Smooth muscle cell (in vitro differentiated cells): ENCODE measurements around the gene TPM2. TPM values are rescaled to one million over a fixed set of nuclear protein-coding genes. Genes with fewer than 3 reads are reported as not detected.

Source experiments
- DNase-seq: peaks from one replicate; lab custom pipeline; 2025; ENCODE audit not compliant: unreplicated experiment; lab: John Stamatoyannopoulos, UW
- H2AFZ ChIP-seq: fragments of 200-600 bp; sonication (generic); 2 replicates; pipeline ENCODE4 v1.6.0; 2016; ENCODE audit warnings: antibody characterized with exemption, low read depth, mild to moderate bottlenecking
- H3F3A ChIP-seq: fragments of 200-600 bp; sonication (generic); 2 replicates; pipeline ENCODE4 v1.6.0; 2017; ENCODE audit warnings: antibody characterized with exemption, low read depth
- H3K27ac ChIP-seq: fragments of 200-600 bp; sonication (generic); 2 replicates; pipeline ENCODE4 v1.5.1; 2016; ENCODE audit warnings: low read depth, mild to moderate bottlenecking
- H3K27me3 ChIP-seq: fragments of 200-600 bp; sonication (generic); 2 replicates; pipeline ENCODE4 v1.6.1; 2016; ENCODE audit warnings: low read depth, mild to moderate bottlenecking
- H3K36me3 ChIP-seq: fragments of 200-600 bp; sonication (generic); 2 replicates; pipeline ENCODE4 v1.5.1; 2016; ENCODE audit warnings: low read depth
- H3K4me1 ChIP-seq: fragments of 200-600 bp; sonication (generic); 2 replicates; pipeline ENCODE4 v1.5.1; 2016; ENCODE audit warnings: low read depth
- H3K4me2 ChIP-seq: fragments of 200-600 bp; sonication (generic); 2 replicates; pipeline ENCODE4 v1.6.0; 2016; ENCODE audit warnings: mild to moderate bottlenecking
- H3K4me3 ChIP-seq: fragments of 200-600 bp; sonication (generic); 2 replicates; pipeline ENCODE4 v1.5.1; 2016; ENCODE audit warnings: mild to moderate bottlenecking
- H3K79me2 ChIP-seq: fragments of 200-600 bp; sonication (generic); 2 replicates; pipeline ENCODE4 v1.6.0; 2016; ENCODE audit warnings: low read depth, mild to moderate bottlenecking
- H3K9ac ChIP-seq: fragments of 200-600 bp; sonication (generic); 2 replicates; pipeline ENCODE4 v1.6.0; 2016; ENCODE audit warnings: low read depth
- H3K9me3 ChIP-seq: fragments of 200-600 bp; sonication (generic); replicated peaks from 2 replicates; pipeline ENCODE4 v1.5.1; 2016; ENCODE audit warnings: low read depth
- H4K20me1 ChIP-seq: fragments of 200-600 bp; sonication (generic); 2 replicates; pipeline ENCODE4 v1.6.0; 2016; ENCODE audit warnings: low read depth
- CTCF ChIP-seq: fragments of 200-600 bp; sonication (generic); IDR thresholded peaks from 2 replicates; pipeline ENCODE4 v1.5.1; 2017; ENCODE audit warnings: borderline replicate concordance, mild to moderate bottlenecking, antibody characterized with exemption; ENCODE audit not compliant: insufficient read depth, poor library complexity, severe bottlenecking
- WGBS: methylation state at CpG from one replicate; pipeline ENCODE4 v1.1.7; 2016; ENCODE audit warnings: low lambda C conversion rate; 5-methylcytosine and 5-hydroxymethylcytosine counted together
- polyA plus RNA-seq: library from polyadenylated mRNA; unstranded; fragments of >200 nt; fragmentation: Nextera tagmentation; extraction: Ambion mirVana; gene quantifications from 2 replicates; pipeline ENCODE4 v1.2.1, GENCODE V29; 2016
- total RNA-seq: library from RNA; depleted of rRNA; stranded (reverse); fragments of >200 nt; gene quantifications from 2 replicates; pipeline ENCODE4 v1.2.3, GENCODE V29; 2014

The TPM2 gene
- total and polyA plus RNA-seq, 2 experiments from 2014 or later: 925 to 2,131 TPM

DNA sequence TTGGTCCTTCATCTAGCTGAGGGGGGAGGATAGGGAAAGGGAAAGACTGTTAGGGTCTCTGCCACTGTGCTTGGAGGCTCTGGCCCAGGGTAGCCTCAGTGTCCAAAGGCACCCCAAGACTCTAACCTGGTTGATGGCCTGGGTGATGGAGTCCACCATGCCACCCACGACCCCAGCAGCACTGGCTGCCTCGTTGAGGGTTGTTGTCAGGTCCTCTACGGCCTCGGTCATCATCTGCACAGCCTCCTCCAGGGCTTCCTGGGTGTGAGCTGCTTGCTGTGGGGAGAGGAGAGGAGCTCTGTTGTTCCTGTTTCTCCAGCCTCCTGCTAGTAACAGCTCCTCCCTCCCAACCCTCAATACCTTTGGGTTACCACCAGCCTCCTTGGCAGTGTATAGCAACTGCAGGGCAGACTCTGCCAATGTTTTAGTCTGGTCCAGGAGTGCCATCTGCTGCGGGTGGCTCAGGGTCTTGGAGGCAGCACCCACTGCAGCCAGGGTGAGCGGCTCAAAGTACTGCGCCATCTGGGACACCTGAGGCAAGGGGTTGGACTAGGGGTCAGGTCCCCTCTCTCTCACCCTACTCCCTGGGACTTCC lies 16.2 kb upstream of the TPM2 start:
- WGBS: 96% methylated on average over 7 of the region's 7 CpGs
- no peaks in the 10 kb centered on the region for H3K79me2 ChIP-seq

DNA sequence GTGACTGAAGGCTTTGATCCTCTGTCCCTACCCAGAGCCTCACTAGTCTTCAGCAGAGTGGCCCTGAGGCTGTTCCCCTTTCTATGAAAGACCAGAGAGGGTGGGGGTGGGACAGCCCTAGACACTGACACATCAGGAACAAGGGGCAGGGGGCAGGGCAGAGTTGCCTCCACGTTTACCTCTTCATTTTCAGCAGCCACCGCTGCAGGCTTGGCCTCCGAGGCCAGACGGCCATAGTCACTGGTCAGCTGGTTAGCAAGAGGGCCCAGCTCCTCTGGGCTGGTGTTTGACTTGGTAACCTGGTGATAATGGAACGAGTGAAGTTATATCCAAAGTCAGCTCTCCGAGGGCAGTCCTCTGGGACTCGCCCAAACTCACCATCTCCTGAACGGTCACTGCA lies 15.6 kb upstream of the TPM2 start:
- Histone ChIP-seq H3K27ac (no peak overlapping the region), H3K79me2 (no peaks in the 10 kb centered on the region), H3F3A (peaks cover 5% of the 10 kb centered on the region), H3K4me3 (no peak overlapping the region), H3K9me3 (no peaks in the 10 kb centered on the region), H3K9ac (no peak overlapping the region), H4K20me1 (peaks cover 29% of the 10 kb centered on the region), H3K36me3 (peaks cover 37% of the 10 kb centered on the region), H3K4me2 (no peak overlapping the region), H2AFZ (no peak overlapping the region), H3K27me3 (no peaks in the 10 kb centered on the region), H3K4me1 (no peaks in the 10 kb centered on the region)
- WGBS: 88% methylated on average over 8 of the region's 8 CpGs
- no peak for DNase-seq
- TF ChIP-seq CTCF: no peak

More for the DNA sequence above, 16.2 kb upstream of the TPM2 start:
- no peak overlapping the region for H2AFZ ChIP-seq
- no peak overlapping the region for H3K4me2 ChIP-seq
- peaks cover 34% of the 10 kb centered on the region for H3K36me3 ChIP-seq
- H4K20me1 ChIP-seq: peaks cover 23% of the 10 kb centered on the region
- H3K27ac ChIP-seq: no peak overlapping the region
- no peaks in the 10 kb centered on the region for H3K4me1 ChIP-seq
- DNase-seq: no peak
- H3K27me3 ChIP-seq: no peaks in the 10 kb centered on the region
- H3K4me3 ChIP-seq: no peak overlapping the region
- no peaks in the 10 kb centered on the region for H3F3A ChIP-seq
- TF ChIP-seq CTCF: no peak
- no peak overlapping the region for H3K9ac ChIP-seq
- no peaks in the 10 kb centered on the region for H3K9me3 ChIP-seq

DNA sequence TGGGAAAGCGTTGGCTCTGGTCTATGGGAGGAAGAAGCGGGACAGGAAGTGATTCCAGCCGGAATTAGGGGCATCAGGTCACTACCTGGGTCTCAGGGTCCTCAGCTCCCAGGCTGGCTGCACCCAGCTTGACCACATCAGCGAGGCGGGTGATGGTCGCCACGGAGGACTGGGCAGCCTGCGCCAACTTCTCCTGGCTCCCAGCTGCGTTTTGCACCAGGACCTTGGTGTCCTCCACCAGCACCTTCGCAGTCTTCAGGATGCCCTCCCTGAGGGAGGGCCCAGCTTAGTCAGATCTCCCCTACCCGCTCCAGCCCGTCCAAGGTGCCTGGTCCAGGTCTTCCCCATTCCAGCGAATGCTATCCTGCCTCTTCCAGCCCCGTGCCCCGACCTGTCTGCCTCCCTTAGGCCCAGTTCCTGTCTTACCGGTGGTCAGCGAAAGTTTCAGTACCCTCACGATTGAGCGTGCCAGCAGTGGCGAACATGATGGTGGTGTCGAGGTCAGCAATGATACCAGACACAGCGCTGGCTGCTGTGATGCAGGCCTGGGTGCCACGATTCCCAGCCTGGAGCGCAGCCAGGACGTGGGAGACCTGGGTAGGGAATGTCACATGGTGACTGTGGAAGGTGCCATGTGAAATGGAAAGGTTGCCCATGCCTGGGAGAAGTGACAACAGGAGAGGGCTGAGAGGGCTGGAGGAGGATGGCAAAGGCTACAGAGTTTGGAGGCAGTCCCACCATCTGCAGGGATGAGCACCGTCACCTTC lies 14.4 kb upstream of the TPM2 start:
- H4K20me1 ChIP-seq: peaks cover 29% of the 10 kb centered on the region
- H2AFZ ChIP-seq: no peak overlapping the region
- H3K9ac ChIP-seq: no peak overlapping the region
- H3K27me3 ChIP-seq: no peaks in the 10 kb centered on the region
- no peaks in the 10 kb centered on the region for H3K9me3 ChIP-seq
- TF ChIP-seq CTCF: no peak
- H3F3A ChIP-seq: peaks cover 11% of the 10 kb centered on the region
- peaks cover 45% of the 10 kb centered on the region for H3K36me3 ChIP-seq
- no peaks in the 10 kb centered on the region for H3K79me2 ChIP-seq
- no peak overlapping the region for H3K27ac ChIP-seq
- H3K4me1 ChIP-seq: no peaks in the 10 kb centered on the region
- H3K4me3 ChIP-seq: no peak overlapping the region
- H3K4me2 ChIP-seq: no peak overlapping the region
- no peak for DNase-seq
- WGBS: 98% methylated on average over 22 of the region's 26 CpGs
